Nephron (organoid): Measurements from ENCODE around the gene TMEM120B.

Experiments
- H3K27ac Mint-ChIP-seq, 3 experiments: 2 replicates each; pipeline ENCODE4 v1.8.0; 2020; ENCODE audit warnings: mixed read lengths in 3 of 3, mild to moderate bottlenecking in 2 of 3, moderate library complexity in 1 of 3
- H3K27me3 Mint-ChIP-seq: 2 replicates; pipeline ENCODE4 v1.8.0; 2021; ENCODE audit warnings: low read depth, mild to moderate bottlenecking, moderate library complexity, mixed read lengths
- H3K36me3 Mint-ChIP-seq: 2 replicates; pipeline ENCODE4 v1.8.0; 2020; ENCODE audit warnings: low read depth, mixed read lengths
- H3K4me1 Mint-ChIP-seq: 2 replicates; pipeline ENCODE4 v1.8.0; 2020; ENCODE audit warnings: mixed read lengths
- H3K4me3 Mint-ChIP-seq, 3 experiments: 2 replicates each; pipeline ENCODE4 v1.8.0; 2020; ENCODE audit warnings: mild to moderate bottlenecking in 3 of 3, mixed read lengths in 3 of 3, moderate library complexity in 2 of 3
- H3K9me3 Mint-ChIP-seq: 2 replicates; pipeline ENCODE4 v1.8.0; 2020; ENCODE audit warnings: mixed read lengths
- TF ChIP-seq, protein P1 (sequence below), 3 experiments: fragments of 200-600 bp; sonication (generic); IDR thresholded peaks; one replicate each; pipeline ENCODE4 v1.5.0; 2021; ENCODE audit warnings: antibody characterized with exemption in 3 of 3; ENCODE audit not compliant: unreplicated experiment in 3 of 3

The TMEM120B gene

DNA sequence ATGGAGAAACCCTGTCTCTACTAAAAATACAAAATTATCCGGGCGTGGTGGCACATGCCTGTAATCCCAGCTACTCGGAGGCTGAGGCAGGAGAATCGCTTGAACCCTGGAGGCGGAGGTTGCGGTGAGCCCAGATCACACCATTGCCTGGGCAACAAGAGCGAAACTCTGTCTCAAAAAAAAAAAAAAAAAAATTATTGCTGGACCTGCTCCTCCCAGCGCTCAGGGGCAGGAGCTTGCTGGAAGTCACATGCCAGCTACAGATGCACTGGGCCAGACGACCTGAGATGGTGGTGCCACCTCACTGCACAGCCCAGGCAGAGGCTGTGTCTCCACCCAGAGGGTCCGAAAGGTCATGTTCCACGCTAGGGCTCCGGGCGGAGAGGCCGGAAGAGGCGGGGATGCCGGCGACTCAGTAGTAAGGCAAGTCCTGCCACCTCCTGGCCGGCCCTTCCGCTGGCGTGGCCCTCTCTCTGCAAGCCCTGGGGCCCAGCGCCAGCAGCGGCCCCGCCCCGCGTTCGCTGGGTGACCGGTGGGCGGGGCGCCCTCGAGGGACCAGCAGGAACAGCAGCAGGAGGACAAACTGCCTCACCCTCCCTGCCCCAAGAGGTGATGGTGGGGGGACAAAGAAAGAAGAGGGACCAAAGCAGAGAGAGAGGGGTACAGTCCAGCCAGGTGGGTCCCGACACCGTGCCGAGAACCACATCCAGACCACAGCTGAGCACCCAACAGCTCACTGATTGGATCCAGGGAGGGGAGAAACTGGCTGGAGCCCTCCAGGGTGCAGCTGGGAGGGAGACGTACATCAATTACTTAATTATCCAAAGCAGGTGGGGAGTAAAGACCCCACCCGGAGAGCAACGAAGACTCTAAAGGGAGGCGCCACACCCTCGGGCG lies 84.6 kb downstream of the TMEM120B start:
- Mint-ChIP-seq H3K9me3 (no peaks in the 10 kb centered on the region), H3K4me1 (peaks cover 47% of the 10 kb centered on the region), H3K4me3 (peak overlapping the region; percentile 83 to 95 (median 93)), H3K27me3 (peaks cover 3% of the 10 kb centered on the region), H3K27ac (peak overlapping the region; percentile 94 to 98 (median 97)), H3K36me3 (peaks cover 30% of the 10 kb centered on the region)
- TF ChIP-seq, protein P1, sequence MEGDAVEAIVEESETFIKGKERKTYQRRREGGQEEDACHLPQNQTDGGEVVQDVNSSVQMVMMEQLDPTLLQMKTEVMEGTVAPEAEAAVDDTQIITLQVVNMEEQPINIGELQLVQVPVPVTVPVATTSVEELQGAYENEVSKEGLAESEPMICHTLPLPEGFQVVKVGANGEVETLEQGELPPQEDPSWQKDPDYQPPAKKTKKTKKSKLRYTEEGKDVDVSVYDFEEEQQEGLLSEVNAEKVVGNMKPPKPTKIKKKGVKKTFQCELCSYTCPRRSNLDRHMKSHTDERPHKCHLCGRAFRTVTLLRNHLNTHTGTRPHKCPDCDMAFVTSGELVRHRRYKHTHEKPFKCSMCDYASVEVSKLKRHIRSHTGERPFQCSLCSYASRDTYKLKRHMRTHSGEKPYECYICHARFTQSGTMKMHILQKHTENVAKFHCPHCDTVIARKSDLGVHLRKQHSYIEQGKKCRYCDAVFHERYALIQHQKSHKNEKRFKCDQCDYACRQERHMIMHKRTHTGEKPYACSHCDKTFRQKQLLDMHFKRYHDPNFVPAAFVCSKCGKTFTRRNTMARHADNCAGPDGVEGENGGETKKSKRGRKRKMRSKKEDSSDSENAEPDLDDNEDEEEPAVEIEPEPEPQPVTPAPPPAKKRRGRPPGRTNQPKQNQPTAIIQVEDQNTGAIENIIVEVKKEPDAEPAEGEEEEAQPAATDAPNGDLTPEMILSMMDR (IDR thresholded peaks at IDR 0.05; ENCODE audit: unreplicated experiment in 3 of 3), result peak in 1 of 3 experiments; percentile 39

DNA sequence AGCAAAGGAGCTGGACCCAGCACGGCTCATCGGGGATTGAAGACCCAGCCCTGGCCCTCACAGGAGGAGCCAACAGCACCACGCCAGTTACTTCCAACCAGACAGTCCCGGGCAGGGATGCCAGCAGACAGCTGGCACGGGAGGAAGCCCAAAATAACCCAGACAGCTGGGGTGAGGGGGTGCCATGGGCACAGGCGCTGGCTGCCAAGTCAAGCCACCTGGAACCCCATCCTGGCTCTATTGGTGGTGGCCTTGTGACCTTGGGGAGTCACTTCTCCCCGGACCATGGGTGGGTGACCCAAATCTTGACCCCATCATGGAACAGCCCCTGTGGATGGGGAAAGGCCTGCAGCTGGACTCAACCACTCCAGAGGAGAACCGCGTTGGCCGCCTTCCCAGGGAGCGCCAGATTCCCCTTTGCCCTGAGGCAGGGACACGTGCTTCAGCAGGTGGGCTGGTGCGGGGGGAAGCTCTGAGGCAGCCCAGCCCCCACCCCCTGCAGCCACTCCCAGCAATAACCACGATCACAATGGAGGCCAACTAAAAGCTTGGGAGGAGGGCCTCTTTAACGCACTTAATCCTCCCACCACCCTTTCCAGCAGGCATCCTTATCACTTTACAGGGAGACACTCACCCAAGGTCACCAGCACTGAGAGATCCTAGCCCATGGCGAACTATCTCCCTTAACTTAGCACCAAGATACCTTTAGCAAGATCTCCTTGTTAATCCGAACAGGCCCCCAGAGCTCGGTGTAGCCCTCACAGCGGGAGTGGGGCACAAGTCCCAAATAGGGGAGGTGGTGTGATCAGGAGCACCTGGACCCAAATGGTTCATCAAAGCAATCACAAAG lies 85.6 kb downstream of the TMEM120B start:
- Mint-ChIP-seq H3K4me3 (peak overlapping the region; percentile 88 to 95 (median 93)), H3K36me3 (peaks cover 30% of the 10 kb centered on the region), H3K27ac (peak overlapping the region; percentile 94 to 98 (median 97)), H3K9me3 (no peaks in the 10 kb centered on the region), H3K4me1 (peaks cover 42% of the 10 kb centered on the region), H3K27me3 (no peaks in the 10 kb centered on the region)
- TF ChIP-seq, protein P1 (IDR thresholded peaks at IDR 0.05; ENCODE audit: unreplicated experiment in 3 of 3), result no peak

DNA sequence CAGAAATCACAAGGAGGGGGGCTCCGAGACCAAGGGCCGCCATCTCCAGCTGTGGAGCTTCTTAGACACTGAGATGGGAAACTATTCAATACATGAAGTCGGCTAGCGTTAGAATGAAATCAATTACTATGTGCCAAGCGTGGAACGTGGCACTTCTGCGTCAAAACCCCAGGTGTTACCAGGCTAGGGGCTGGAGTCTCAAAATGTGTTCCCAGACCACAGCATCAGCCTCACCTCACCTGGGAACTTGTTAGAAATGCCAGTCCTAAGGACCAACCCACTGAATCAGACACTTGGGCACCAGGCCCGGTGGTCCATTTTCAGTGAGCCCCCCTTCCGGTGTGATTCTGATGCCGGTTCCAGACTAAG lies 86.2 kb downstream of the TMEM120B start:
- H3K27ac Mint-ChIP-seq, result peak overlapping the region; percentile 94 to 98 (median 97)
- TF ChIP-seq, protein P1 (IDR thresholded peaks at IDR 0.05; ENCODE audit: unreplicated experiment in 3 of 3), result no peak
- H3K4me3 Mint-ChIP-seq, result peak overlapping the region; percentile 88 to 95 (median 93)
- H3K36me3 Mint-ChIP-seq, result peaks cover 30% of the 10 kb centered on the region
- H3K4me1 Mint-ChIP-seq, result peaks cover 42% of the 10 kb centered on the region
- no peaks in the 10 kb centered on the region for H3K9me3 Mint-ChIP-seq
- H3K27me3 Mint-ChIP-seq, result no peaks in the 10 kb centered on the region

DNA sequence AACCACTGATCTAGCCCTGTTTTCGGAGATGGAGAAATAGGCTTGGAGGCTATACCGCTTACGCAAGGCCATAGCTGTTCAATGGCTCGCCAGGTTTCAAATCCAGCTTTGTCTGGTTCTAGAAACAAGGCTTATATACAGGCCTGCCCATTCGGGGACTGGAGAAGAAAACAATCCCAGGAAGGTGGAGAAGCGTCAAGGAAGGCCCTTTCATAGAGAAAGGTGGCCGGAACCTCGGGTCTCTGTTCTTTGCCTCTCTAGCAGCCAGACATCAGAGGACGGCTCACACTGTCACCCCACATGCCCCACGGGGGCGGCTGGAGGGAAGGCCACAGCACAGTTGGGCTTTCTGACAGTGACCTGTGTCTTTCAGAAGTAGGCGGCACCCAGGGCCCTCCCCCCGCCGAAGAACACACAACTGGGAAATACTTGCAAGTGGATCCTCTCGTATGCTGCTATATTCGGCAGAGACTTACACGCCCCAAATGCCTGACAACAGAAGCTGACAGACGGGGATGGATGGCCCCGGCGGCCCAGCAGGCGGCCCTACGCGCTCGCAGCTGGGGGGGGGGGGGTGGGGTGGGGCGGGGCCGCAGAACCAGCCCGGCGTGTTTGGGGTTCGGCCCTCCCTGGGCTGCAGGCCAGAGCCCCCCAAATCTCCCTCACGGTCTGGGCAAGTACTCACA lies 86.7 kb downstream of the TMEM120B start:
- Mint-ChIP-seq H3K27ac (peak overlapping the region; percentile 94 to 98 (median 97)), H3K9me3 (no peaks in the 10 kb centered on the region), H3K27me3 (no peaks in the 10 kb centered on the region), H3K36me3 (peaks cover 30% of the 10 kb centered on the region), H3K4me1 (peaks cover 39% of the 10 kb centered on the region), H3K4me3 (peak overlapping the region; percentile 88 to 95 (median 93))
- TF ChIP-seq, protein P1 (IDR thresholded peaks at IDR 0.05; ENCODE audit: unreplicated experiment in 3 of 3), result no peak

DNA sequence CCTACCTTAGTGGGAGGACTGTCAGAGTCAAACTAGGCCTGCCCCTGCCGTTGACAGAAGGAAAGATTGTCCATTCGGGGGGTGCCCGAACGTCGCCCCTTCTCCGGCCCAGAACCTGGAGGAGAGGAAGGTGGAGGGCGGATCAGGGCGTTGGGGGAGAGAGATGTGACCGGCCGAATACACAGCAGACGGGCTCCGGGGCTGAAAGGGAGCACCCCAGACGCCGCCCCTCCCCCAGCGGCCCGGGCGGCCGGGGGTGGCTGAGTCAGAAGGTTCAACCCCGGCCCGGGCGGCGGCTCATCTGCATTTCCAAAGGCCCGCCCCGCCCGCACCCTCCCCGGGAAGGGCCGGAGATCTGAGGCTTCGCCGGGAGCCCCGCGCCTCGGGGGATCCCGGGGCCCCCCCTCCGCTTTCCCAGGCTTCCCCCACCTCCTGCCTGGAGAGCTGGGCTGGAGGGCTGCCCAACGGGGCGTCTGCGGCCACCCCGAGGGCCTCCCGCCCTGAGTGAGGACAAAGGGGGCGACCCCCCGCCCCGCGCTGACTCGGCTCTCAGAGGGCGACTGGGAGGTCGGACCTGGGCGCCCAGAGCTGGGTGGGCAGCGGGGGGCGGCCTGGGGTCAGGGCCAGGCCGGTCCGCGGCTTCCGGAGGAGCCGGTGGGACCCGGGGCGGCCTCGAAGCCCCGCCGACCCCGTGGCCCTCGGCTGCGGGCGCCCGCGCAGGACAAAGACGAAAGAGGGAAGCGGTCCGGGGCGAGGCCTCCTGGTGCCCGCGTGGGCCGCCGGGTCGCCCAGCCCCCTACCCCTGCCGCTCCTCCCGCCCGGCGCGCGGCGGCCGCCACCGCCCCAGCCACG lies 87.5 kb downstream of the TMEM120B start:
- Mint-ChIP-seq H3K4me1 (peaks cover 31% of the 10 kb centered on the region), H3K9me3 (no peaks in the 10 kb centered on the region), H3K4me3 (peak overlapping the region; percentile 88 to 95 (median 93))

More for the DNA sequence above, 87.5 kb downstream of the TMEM120B start:
- Mint-ChIP-seq H3K36me3 (peaks cover 28% of the 10 kb centered on the region), H3K27me3 (no peaks in the 10 kb centered on the region), H3K27ac (peak overlapping the region; percentile 94 to 98 (median 97))
- TF ChIP-seq, protein P1 (IDR thresholded peaks at IDR 0.05; ENCODE audit: unreplicated experiment in 3 of 3), result no peak
